Measurements from ENCODE around the gene DNLZ. TPM values are rescaled to one million over a fixed set of nuclear protein-coding genes. Genes with fewer than 3 reads are reported as not detected.

DNLZ gene
- total and polyA plus RNA-seq, 4 donors: 12.4 to 18.1 (median 14.9) TPM

DNA sequence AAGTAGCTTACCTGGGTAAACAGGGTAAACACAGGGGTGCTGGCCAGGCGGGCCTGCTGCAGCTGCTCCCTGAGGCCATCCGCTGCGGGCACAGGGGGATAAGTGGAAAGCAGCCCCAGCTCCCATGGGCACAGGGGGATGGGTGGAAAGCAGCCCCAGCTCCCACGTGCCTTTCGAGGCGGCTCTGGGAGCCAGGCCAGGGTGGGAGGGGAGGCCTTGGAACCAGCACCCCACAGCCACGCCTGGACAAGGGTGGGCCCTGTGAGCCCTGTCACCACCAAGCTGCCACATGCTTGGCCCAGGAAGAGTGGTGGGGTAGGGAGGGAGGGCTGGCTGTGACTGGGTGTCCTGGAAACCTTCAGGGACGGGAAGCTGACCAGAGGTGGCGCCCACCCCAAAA lies 17.8 kb upstream of the DNLZ start:
- peaks cover 0 to 4% of the 10 kb centered on the region in 2 donors for H3K36me3 ChIP-seq (ENCODE audit: control insufficient read depth in 1 of 2, insufficient read depth in 2 of 2, low read length in 1 of 2)
- WGBS, 2 donors: 61 to 70% methylated on average over 9 of the region's 9 CpGs
- H3K27ac ChIP-seq (ENCODE audit: low read depth in 1 of 2, low read length in 2 of 2): no peak overlapping the region
- H3K9me3 ChIP-seq (ENCODE audit: control insufficient read depth, low read length): no peaks in the 10 kb centered on the region
- H3K4me1 ChIP-seq (ENCODE audit: control insufficient read depth in 1 of 2, insufficient read depth in 2 of 2, low read length in 2 of 2): no peaks in the 10 kb centered on the region
- no peak overlapping the region for H3K4me3 ChIP-seq (ENCODE audit: low read length in 2 of 2)
- no peak for ATAC-seq (ENCODE audit: low FRiP score)
- H3K27me3 ChIP-seq (ENCODE audit: control insufficient read depth in 1 of 2, insufficient read depth in 2 of 2, low read length in 1 of 2): no peaks in the 10 kb centered on the region
- no peak for DNase-seq
- intact Hi-C loops (cut with DNase I): no loop called here

GRCh38 chr9:136380381-136380780 lies 16.8 kb upstream of the DNLZ start:
- 92 to 94% methylated on average over 17 of the region's 17 CpGs for WGBS, 2 donors
- Histone ChIP-seq H3K27me3 (ENCODE audit: control insufficient read depth in 1 of 2, insufficient read depth in 2 of 2, low read length in 1 of 2) (no peaks in the 10 kb centered on the region), H3K4me1 (ENCODE audit: control insufficient read depth in 1 of 2, insufficient read depth in 2 of 2, low read length in 2 of 2) (no peaks in the 10 kb centered on the region), H3K4me3 (ENCODE audit: low read length in 2 of 2) (no peak overlapping the region), H3K27ac (ENCODE audit: low read depth in 1 of 2, low read length in 2 of 2) (no peak overlapping the region), H3K9me3 (ENCODE audit: control insufficient read depth, low read length) (no peaks in the 10 kb centered on the region), H3K36me3 (ENCODE audit: control insufficient read depth in 1 of 2, insufficient read depth in 2 of 2, low read length in 1 of 2) (peaks cover 0 to 4% of the 10 kb centered on the region in 2 donors)
- ATAC-seq (ENCODE audit: low FRiP score) (no peak), DNase-seq (no peak)
- intact Hi-C loops (cut with DNase I): no loop called here

DNA sequence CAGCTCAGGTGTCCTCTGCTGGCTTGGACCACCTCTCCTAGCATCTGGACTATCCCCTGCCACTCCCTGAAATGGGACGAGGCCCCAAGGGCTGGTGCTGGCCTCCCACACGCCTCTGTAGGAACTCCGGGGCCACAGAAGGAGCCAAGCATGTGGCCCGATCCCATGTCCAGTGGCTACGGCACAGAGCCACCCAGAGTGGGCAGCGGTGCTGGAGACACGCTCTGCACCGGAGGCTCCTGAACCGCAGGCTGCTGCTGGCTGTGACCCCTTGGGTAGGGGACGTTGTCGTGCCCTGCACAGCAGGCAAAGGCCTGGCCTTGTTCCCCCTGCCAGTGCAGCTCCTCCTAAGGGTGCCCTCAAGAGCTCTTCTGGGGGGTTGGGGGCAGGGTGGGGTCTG lies 16.3 kb upstream of the DNLZ start:
- intact Hi-C loops (cut with DNase I): no loop called here
- ATAC-seq (ENCODE audit: low FRiP score): no peak
- Histone ChIP-seq H3K4me1 (ENCODE audit: control insufficient read depth in 1 of 2, insufficient read depth in 2 of 2, low read length in 2 of 2) (no peaks in the 10 kb centered on the region), H3K4me3 (ENCODE audit: low read length in 2 of 2) (no peak overlapping the region), H3K27me3 (ENCODE audit: control insufficient read depth in 1 of 2, insufficient read depth in 2 of 2, low read length in 1 of 2) (no peaks in the 10 kb centered on the region), H3K27ac (ENCODE audit: low read depth in 1 of 2, low read length in 2 of 2) (no peak overlapping the region), H3K36me3 (ENCODE audit: control insufficient read depth in 1 of 2, insufficient read depth in 2 of 2, low read length in 1 of 2) (peaks cover 0 to 4% of the 10 kb centered on the region in 2 donors), H3K9me3 (ENCODE audit: control insufficient read depth, low read length) (no peaks in the 10 kb centered on the region)
- WGBS, 2 donors: 91 to 97% methylated on average over 7 to 11 of the region's 11 CpGs
- no peak for DNase-seq

- intact Hi-C loops (cut with DNase I): no loop called here
- WGBS, 2 donors: 91 to 92% methylated on average over 11 of the region's 11 CpGs
Measured at GRCh38 chr9:136379401-136379800, 15.9 kb upstream of the DNLZ start.

DNA sequence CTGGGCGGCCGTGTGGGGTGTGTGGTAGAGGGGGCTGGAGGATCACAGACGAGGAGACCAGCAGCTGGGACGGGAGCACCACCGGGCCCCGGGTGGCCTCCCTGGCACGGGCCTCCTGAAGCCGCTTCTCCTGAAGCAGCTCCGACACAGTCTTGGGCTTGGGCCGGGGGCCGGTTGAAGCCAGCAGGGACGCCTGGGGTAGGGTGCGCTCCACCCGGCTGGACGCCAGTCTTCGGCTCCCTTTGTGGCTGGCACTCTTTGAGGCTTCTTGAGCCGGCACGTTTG lies 15.4 kb upstream of the DNLZ start:
- WGBS, 2 donors: 84 to 87% methylated on average over 9 to 18 of the region's 18 CpGs
- ATAC-seq (ENCODE audit: low FRiP score) (no peak), DNase-seq (no peak)
- Histone ChIP-seq H3K9me3 (ENCODE audit: control insufficient read depth, low read length) (no peaks in the 10 kb centered on the region), H3K36me3 (ENCODE audit: control insufficient read depth in 1 of 2, insufficient read depth in 2 of 2, low read length in 1 of 2) (peaks cover 0 to 4% of the 10 kb centered on the region in 2 donors), H3K27ac (ENCODE audit: low read depth in 1 of 2, low read length in 2 of 2) (no peak overlapping the region), H3K27me3 (ENCODE audit: control insufficient read depth in 1 of 2, insufficient read depth in 2 of 2, low read length in 1 of 2) (no peaks in the 10 kb centered on the region), H3K4me3 (ENCODE audit: low read length in 2 of 2) (no peak overlapping the region), H3K4me1 (ENCODE audit: control insufficient read depth in 1 of 2, insufficient read depth in 2 of 2, low read length in 2 of 2) (no peaks in the 10 kb centered on the region)
- intact Hi-C loops (cut with DNase I): no loop called here

More at GRCh38 chr9:136379401-136379800, 15.9 kb upstream of the DNLZ start:
- Histone ChIP-seq H3K27me3 (ENCODE audit: control insufficient read depth in 1 of 2, insufficient read depth in 2 of 2, low read length in 1 of 2) (no peaks in the 10 kb centered on the region), H3K36me3 (ENCODE audit: control insufficient read depth in 1 of 2, insufficient read depth in 2 of 2, low read length in 1 of 2) (peaks cover 0 to 4% of the 10 kb centered on the region in 2 donors), H3K4me3 (ENCODE audit: low read length in 2 of 2) (no peak overlapping the region), H3K9me3 (ENCODE audit: control insufficient read depth, low read length) (no peaks in the 10 kb centered on the region), H3K4me1 (ENCODE audit: control insufficient read depth in 1 of 2, insufficient read depth in 2 of 2, low read length in 2 of 2) (no peaks in the 10 kb centered on the region), H3K27ac (ENCODE audit: low read depth in 1 of 2, low read length in 2 of 2) (no peak overlapping the region)
- ATAC-seq (ENCODE audit: low FRiP score) (no peak), DNase-seq (no peak)

DNA sequence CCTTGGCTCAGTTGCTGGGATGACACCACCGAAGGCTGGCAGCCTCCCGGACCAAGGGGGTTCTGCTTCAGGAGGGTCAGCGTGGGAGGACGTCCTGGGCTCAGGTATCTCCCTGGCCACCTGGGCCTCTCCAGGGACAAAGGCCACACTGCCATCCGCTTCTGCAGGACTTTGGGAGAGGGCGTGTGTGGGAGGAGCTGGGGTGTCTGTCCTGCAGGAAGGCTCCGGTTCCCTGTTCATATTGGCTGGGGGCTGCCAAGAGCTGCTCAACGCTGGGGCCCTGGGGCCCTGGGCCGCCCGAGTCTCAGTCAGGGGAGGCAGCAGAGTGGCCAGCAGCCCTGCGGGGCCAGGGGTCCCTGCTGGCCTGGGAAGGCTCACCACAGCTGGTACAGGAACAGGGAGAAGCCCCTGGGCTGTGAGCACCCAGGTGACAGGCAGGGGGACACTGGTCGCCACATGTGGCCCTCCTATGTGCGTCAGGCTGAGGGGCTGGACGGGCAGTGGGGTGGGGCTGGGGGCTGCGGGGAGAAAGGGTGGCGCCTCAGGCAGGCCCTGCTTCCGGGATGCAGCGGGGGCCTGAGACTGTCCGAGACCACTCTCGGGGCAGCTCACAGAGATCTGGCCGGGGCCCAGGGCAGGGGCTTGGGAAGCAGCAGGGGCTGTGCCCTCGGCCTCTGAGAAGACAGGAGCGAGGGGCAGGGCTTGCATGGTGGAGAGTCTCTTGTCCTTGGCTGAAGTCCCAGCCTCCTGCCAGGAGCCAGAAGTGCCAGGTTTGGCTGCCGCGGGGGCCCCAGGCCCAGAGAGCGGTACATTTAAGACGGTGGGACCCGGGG lies 14.8 kb upstream of the DNLZ start:
- no peak overlapping the region for H3K4me3 ChIP-seq (ENCODE audit: low read length in 2 of 2)
- 80 to 86% methylated on average over 25 to 28 of the region's 28 CpGs for WGBS, 2 donors
- no peak overlapping the region for H3K27ac ChIP-seq (ENCODE audit: low read depth in 1 of 2, low read length in 2 of 2)
- no peaks in the 10 kb centered on the region for H3K4me1 ChIP-seq (ENCODE audit: control insufficient read depth in 1 of 2, insufficient read depth in 2 of 2, low read length in 2 of 2)
- H3K36me3 ChIP-seq (ENCODE audit: control insufficient read depth in 1 of 2, insufficient read depth in 2 of 2, low read length in 1 of 2): peaks cover 0 to 4% of the 10 kb centered on the region in 2 donors
- ATAC-seq (ENCODE audit: low FRiP score): no peak
- H3K9me3 ChIP-seq (ENCODE audit: control insufficient read depth, low read length): no peaks in the 10 kb centered on the region
- no peak for DNase-seq
- intact Hi-C loops (cut with DNase I): no loop called here
- no peaks in the 10 kb centered on the region for H3K27me3 ChIP-seq (ENCODE audit: control insufficient read depth in 1 of 2, insufficient read depth in 2 of 2, low read length in 1 of 2)

- peaks cover 0 to 1% of the 10 kb centered on the region in 2 donors for H3K36me3 ChIP-seq (ENCODE audit: control insufficient read depth in 1 of 2, insufficient read depth in 2 of 2, low read length in 1 of 2)
- intact Hi-C loops (cut with DNase I): no loop called here
- WGBS, 2 donors: 87 to 90% methylated on average over 28 to 32 of the region's 32 CpGs
Measured at GRCh38 chr9:136377341-136378169, 14.0 kb upstream of the DNLZ start.

DNA sequence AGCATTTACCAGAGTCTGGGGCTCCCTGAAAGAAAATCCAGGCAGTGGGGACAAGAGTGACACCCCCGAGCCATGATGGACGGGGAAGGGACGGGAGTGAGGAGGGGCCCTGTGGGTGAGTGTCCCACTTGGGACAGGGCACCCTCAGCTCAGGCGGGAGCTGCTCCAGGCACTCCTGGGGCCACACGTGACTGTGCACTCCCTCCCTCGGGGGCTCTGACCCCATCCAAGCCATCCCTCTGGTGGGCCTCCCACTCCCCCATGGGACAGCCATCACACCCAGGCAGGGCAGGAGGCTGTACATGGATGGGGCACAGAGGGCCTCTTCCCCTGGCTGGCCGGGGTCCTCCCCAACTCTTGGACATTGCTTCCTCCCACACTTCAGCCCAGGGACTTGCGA lies 12.9 kb upstream of the DNLZ start:
- Histone ChIP-seq H3K4me3 (ENCODE audit: low read length in 2 of 2) (no peak overlapping the region), H3K4me1 (ENCODE audit: control insufficient read depth in 1 of 2, insufficient read depth in 2 of 2, low read length in 2 of 2) (no peaks in the 10 kb centered on the region), H3K36me3 (ENCODE audit: control insufficient read depth in 1 of 2, insufficient read depth in 2 of 2, low read length in 1 of 2) (no peaks in the 10 kb centered on the region), H3K27ac (ENCODE audit: low read depth in 1 of 2, low read length in 2 of 2) (no peak overlapping the region), H3K9me3 (ENCODE audit: control insufficient read depth, low read length) (no peaks in the 10 kb centered on the region), H3K27me3 (ENCODE audit: control insufficient read depth in 1 of 2, insufficient read depth in 2 of 2, low read length in 1 of 2) (no peaks in the 10 kb centered on the region)
- ATAC-seq (ENCODE audit: low FRiP score): no peak
- intact Hi-C loops (cut with DNase I): no loop called here
- no peak for DNase-seq
- WGBS, 2 donors: 73 to 83% methylated on average over 6 to 8 of the region's 8 CpGs

More at GRCh38 chr9:136377341-136378169, 14.0 kb upstream of the DNLZ start:
- DNase-seq (no peak), ATAC-seq (ENCODE audit: low FRiP score) (no peak)
- Histone ChIP-seq H3K9me3 (ENCODE audit: control insufficient read depth, low read length) (no peaks in the 10 kb centered on the region), H3K27me3 (ENCODE audit: control insufficient read depth in 1 of 2, insufficient read depth in 2 of 2, low read length in 1 of 2) (no peaks in the 10 kb centered on the region), H3K27ac (ENCODE audit: low read depth in 1 of 2, low read length in 2 of 2) (no peak overlapping the region), H3K4me3 (ENCODE audit: low read length in 2 of 2) (no peak overlapping the region), H3K4me1 (ENCODE audit: control insufficient read depth in 1 of 2, insufficient read depth in 2 of 2, low read length in 2 of 2) (no peaks in the 10 kb centered on the region)

DNA sequence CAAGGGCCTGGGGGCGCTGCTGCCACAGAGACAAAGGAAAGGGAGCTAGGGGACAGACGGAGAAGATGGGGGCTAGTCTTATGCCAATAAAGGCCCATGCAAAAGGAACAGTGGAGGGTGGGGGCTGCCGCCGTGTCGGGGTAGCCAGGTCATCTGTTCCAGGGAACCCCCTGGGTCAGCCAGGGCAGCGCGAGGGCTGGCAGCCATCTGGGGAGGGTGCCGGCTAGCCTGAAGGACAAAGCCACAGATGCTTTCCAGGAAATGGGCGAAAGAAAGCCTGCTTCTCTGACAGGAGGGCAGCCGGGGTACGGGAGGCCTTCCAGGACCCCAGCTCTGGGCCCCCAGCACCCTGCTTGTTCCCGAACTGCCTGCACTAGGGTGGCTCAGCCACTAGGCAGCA lies 11.6 kb upstream of the DNLZ start:
- no peaks in the 10 kb centered on the region for H3K27me3 ChIP-seq (ENCODE audit: control insufficient read depth in 1 of 2, insufficient read depth in 2 of 2, low read length in 1 of 2)
- H3K4me3 ChIP-seq (ENCODE audit: low read length in 2 of 2): no peak overlapping the region
- 93% methylated on average over 12 of the region's 12 CpGs for WGBS, 2 donors
- ATAC-seq (ENCODE audit: low FRiP score) (no peak), DNase-seq (no peak)
- no peaks in the 10 kb centered on the region for H3K9me3 ChIP-seq (ENCODE audit: control insufficient read depth, low read length)
- no peak overlapping the region for H3K27ac ChIP-seq (ENCODE audit: low read depth in 1 of 2, low read length in 2 of 2)
- intact Hi-C loops (cut with DNase I): no loop called here
- no peaks in the 10 kb centered on the region for H3K4me1 ChIP-seq (ENCODE audit: control insufficient read depth in 1 of 2, insufficient read depth in 2 of 2, low read length in 2 of 2)
- H3K36me3 ChIP-seq (ENCODE audit: control insufficient read depth in 1 of 2, insufficient read depth in 2 of 2, low read length in 1 of 2): no peaks in the 10 kb centered on the region

Data from aorta (tissue), 5 donors.